A549 (cell line): ENCODE data around the gene PPP6R1. TPM values are rescaled to one million over a fixed set of nuclear protein-coding genes. Genes with fewer than 3 reads are reported as not detected.

Experiments used
- ATAC-seq, 2 experiments: fragments of 200-7000 bp in 1 of 2; fragments of >200 bp in 1 of 2; cut with Nextera tagmentation in 1 of 2; cut with Tn5 transposase in 1 of 2; 3 replicates each; pipeline versions ENCODE4 v1.8.0 to v1.9.1; 2018 to 2020; ENCODE audit warnings: mild to moderate bottlenecking in 1 of 2, moderate library complexity in 1 of 2
- CTCF ChIA-PET: fragments of 300-600 bp; sonication (Branson Sonifier 250); formaldehyde crosslinking; extraction: SDS; loops from one replicate; lab custom pipeline; 2021; ENCODE audit warnings: antibody characterized with exemption, inconsistent platforms; lab: Yijun Ruan, JAX
- POLR2A ChIA-PET: fragments of 350-600 bp; formaldehyde crosslinking; extraction: SDS; loops from one replicate; lab custom pipeline; 2021; ENCODE audit warnings: antibody characterized with exemption, inconsistent platforms; lab: Yijun Ruan, JAX
- DNase-seq, 2 experiments: peaks; one replicate each; pipeline versions ENCODE4 v3.0.0 to v3.0.0-alpha.2; 2011 to 2016; ENCODE audit warnings: low read depth in 1 of 2, low spot score in 1 of 2
- FAIRE-seq: peaks from 2 replicates; lab custom pipeline; 2011; peaks lifted over from hg19 to GRCh38; lab: Jason Lieb, UNC
- H3K27ac ChIP-seq, 2 experiments: fragments of >200 bp; sonication (Bioruptor Twin); formaldehyde crosslinking; 3 replicates each; pipeline ENCODE4 v1.5.1; 2016 to 2017
- H3K4me1 ChIP-seq: fragments of >200 bp; sonication (Bioruptor Twin); formaldehyde crosslinking; 3 replicates; pipeline ENCODE4 v1.6.1; 2016
- H3K4me2 ChIP-seq: fragments of >200 bp; sonication (Bioruptor Twin); formaldehyde crosslinking; 3 replicates; pipeline ENCODE4 v1.6.1; 2016
- H3K4me3 ChIP-seq: fragments of >200 bp; sonication (Bioruptor Twin); formaldehyde crosslinking; 3 replicates; pipeline ENCODE4 v1.5.1; 2016
- H3K9me3 ChIP-seq: fragments of >200 bp; sonication (Bioruptor Twin); formaldehyde crosslinking; 3 replicates; pipeline ENCODE4 v1.6.1; 2016
- BHLHE40 ChIP-seq: IDR thresholded peaks from 2 replicates; pipeline ENCODE4 v1.6.1; 2012; ENCODE audit warnings: low read depth, low read length, inconsistent platforms
- CBX2 ChIP-seq: fragments of 200-600 bp; sonication (generic); IDR thresholded peaks from 2 replicates; pipeline ENCODE4 v1.6.1; 2016; ENCODE audit warnings: low read depth, mild to moderate bottlenecking, borderline replicate concordance
- CBX8 ChIP-seq: fragments of 200-600 bp; sonication (generic); IDR thresholded peaks from 2 replicates; pipeline ENCODE4 v1.6.1; 2016
- CHD2 ChIP-seq: fragments of 150-350 bp; IDR thresholded peaks from 2 replicates; pipeline ENCODE4 v1.6.1; 2014; ENCODE audit warnings: low read length; ENCODE audit not compliant: partially characterized antibody
- EHMT2 ChIP-seq: fragments of 200-600 bp; sonication (generic); IDR thresholded peaks from 2 replicates; pipeline ENCODE4 v1.6.1; 2016; ENCODE audit warnings: antibody characterized with exemption, low read depth, mild to moderate bottlenecking, moderate library complexity
- GATA3 ChIP-seq: IDR thresholded peaks from 2 replicates; pipeline ENCODE4 v1.6.1; 2012; ENCODE audit warnings: borderline replicate concordance
- HES2 ChIP-seq: fragments of >200 bp; sonication (Bioruptor Twin); formaldehyde crosslinking; IDR thresholded peaks from 2 replicates; pipeline ENCODE4 v1.6.1; 2016
- JUN ChIP-seq, 2 experiments: fragments of >200 bp; sonication (Bioruptor Twin); formaldehyde crosslinking; IDR thresholded peaks; 2 replicates in 1 of 2; 3 replicates in 1 of 2; pipeline ENCODE4 v1.6.1; 2016 to 2017
- JUNB ChIP-seq: fragments of >200 bp; sonication (Bioruptor Twin); formaldehyde crosslinking; IDR thresholded peaks from 2 replicates; pipeline ENCODE4 v1.6.1; 2016
- KDM1A ChIP-seq: fragments of 200-600 bp; sonication (generic); IDR thresholded peaks from 2 replicates; pipeline ENCODE4 v1.6.1; 2016; ENCODE audit warnings: low read depth, mild to moderate bottlenecking
- MAFK ChIP-seq: fragments of 450-650 bp; IDR thresholded peaks from 2 replicates; pipeline ENCODE4 v1.6.1; 2014; ENCODE audit not compliant: partially characterized antibody
- RARB ChIP-seq: fragments of 250-450 bp; sonication (Bioruptor Pico); IDR thresholded peaks from 2 replicates; pipeline ENCODE4 v1.8.0; 2021; ENCODE audit warnings: mild to moderate bottlenecking, moderate library complexity
- RCOR1 ChIP-seq: fragments of 150-350 bp; IDR thresholded peaks from 2 replicates; pipeline ENCODE4 v1.6.1; 2014; ENCODE audit warnings: antibody characterized with exemption, low read length, low read depth
- SMC3 ChIP-seq: fragments of >200 bp; sonication (Bioruptor Twin); formaldehyde crosslinking; IDR thresholded peaks from 3 replicates; pipeline ENCODE4 v1.6.1; 2018; ENCODE audit warnings: inconsistent platforms
- TFCP2L1 ChIP-seq: fragments of 250-450 bp; sonication (Bioruptor Pico); IDR thresholded peaks from 2 replicates; pipeline ENCODE4 v1.5.0; 2021; ENCODE audit warnings: mild to moderate bottlenecking
- ZFP36 ChIP-seq: fragments of 450-650 bp; IDR thresholded peaks from 2 replicates; pipeline ENCODE4 v1.6.1; 2014; ENCODE audit warnings: borderline replicate concordance; ENCODE audit not compliant: partially characterized antibody
- WGBS: methylation state at CpG from one replicate; pipeline ENCODE4 v1.1.6; 2017; ENCODE audit errors: missing lambda C conversion rate; 5-methylcytosine and 5-hydroxymethylcytosine counted together
- polyA plus RNA-seq, 4 experiments: library from polyadenylated mRNA; depleted of rRNA in 3 of 4; stranded (reverse); fragments of >200 nt; fragmentation: RNase III in 1 of 4; extraction: RNeasy Plus Mini Kit Qiagen cat#74134 plus additional on column Dnase treatment in 1 of 4; gene quantifications; 2 replicates in 3 of 4; 3 replicates in 1 of 4; pipeline ENCODE4 v1.2.3, GENCODE V29; 2011 to 2017
- TF ChIP-seq, protein P1 (sequence below): fragments of 250-450 bp; sonication (Bioruptor Pico); IDR thresholded peaks from 2 replicates; pipeline ENCODE4 v1.5.0; 2021; ENCODE audit warnings: mild to moderate bottlenecking, moderate library complexity, borderline replicate concordance
- TF ChIP-seq, protein P2 (sequence below): IDR thresholded peaks from 2 replicates; pipeline ENCODE4 v1.6.1; 2012
- TF ChIP-seq, protein P3 (sequence below): IDR thresholded peaks from 2 replicates; pipeline ENCODE4 v1.6.1; 2012
- TF ChIP-seq, protein P4 (sequence below): fragments of 150-350 bp; IDR thresholded peaks from 2 replicates; pipeline ENCODE4 v1.6.1; 2014; ENCODE audit warnings: low read depth, mild to moderate bottlenecking, low read length
- TF ChIP-seq, protein P5 (sequence below): fragments of >200 bp; sonication (Bioruptor Twin); formaldehyde crosslinking; IDR thresholded peaks from 3 replicates; pipeline ENCODE4 v1.6.1; 2016
- TF ChIP-seq, protein P6 (sequence below): fragments of 200-600 bp; sonication (generic); IDR thresholded peaks from 2 replicates; pipeline ENCODE4 v1.6.1; 2016; ENCODE audit warnings: antibody characterized with exemption, mild to moderate bottlenecking, moderate library complexity

The PPP6R1 gene
- polyA plus RNA-seq, 2 of the 4 experiments (the other 2 are of a cell fraction) = 42.9 to 78.0 TPM

DNA sequence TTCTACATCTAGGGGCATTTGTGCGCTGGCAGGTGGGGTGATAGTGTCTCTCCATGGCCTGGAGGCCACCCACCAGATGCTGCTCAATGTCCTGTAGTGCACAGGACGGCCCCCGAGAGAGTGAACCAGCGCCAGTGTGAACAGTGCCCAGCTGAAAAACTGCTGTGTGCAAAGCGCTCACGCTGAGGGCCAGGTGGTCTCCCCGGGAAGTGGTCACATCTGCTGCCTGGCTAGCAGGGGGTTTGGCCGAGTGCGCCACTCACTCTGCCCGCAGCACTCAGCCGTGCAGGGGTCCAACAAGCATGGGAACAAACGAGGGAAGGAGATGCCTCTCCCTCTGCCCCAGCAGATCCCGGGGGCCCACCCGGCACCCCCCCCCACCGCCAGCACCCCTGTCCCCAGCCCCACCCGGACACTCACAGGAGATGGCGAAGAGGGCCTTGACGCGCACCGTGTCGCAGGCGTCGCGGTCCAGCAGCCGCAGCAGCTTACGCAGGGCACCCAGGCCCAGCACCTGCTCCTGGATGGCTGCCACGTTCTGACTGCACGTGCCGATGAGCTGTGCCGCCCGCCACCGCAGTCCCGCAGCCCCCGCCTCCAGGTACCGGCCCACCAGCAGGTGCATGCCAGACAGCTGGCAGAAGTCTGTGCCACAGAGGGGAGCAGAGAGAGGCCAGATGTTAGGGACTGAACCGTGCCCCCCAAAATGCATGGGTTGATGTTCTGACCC lies 15.3 kb upstream of the PPP6R1 start:
- ATAC-seq (no peak), FAIRE-seq (no peak), DNase-seq (no peak)
- Histone ChIP-seq H3K27ac (no peak overlapping the region), H3K9me3 (no peaks in the 10 kb centered on the region), H3K4me1 (peaks cover 8% of the 10 kb centered on the region; the same call in 1 of the 3 replicates), H3K4me2 (no peak overlapping the region), H3K4me3 (no peak overlapping the region)
- CTCF ChIA-PET = interaction anchor here (1.1 to 7.9 kb wide), 3 partner anchors 13 to 230 kb away, joined by 3 to 44 read pairs (median 3); partner anchors contain the start of genes PPP6R1 and TMEM238
- 94% methylated on average over 17 of the region's 36 CpGs for WGBS
- TF ChIP-seq, protein P1, sequence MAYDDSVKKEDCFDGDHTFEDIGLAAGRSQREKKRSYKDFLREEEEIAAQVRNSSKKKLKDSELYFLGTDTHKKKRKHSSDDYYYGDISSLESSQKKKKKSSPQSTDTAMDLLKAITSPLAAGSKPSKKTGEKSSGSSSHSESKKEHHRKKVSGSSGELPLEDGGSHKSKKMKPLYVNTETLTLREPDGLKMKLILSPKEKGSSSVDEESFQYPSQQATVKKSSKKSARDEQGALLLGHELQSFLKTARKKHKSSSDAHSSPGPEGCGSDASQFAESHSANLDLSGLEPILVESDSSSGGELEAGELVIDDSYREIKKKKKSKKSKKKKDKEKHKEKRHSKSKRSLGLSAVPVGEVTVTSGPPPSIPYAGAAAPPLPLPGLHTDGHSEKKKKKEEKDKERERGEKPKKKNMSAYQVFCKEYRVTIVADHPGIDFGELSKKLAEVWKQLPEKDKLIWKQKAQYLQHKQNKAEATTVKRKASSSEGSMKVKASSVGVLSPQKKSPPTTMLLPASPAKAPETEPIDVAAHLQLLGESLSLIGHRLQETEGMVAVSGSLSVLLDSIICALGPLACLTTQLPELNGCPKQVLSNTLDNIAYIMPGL (CRISPR knock-in tag) = no peak
- TF ChIP-seq GATA3 = no peak
- TF ChIP-seq TFCP2L1 (CRISPR knock-in tag) = no peak
- no peak for TF ChIP-seq JUNB
- TF ChIP-seq, protein P2, sequence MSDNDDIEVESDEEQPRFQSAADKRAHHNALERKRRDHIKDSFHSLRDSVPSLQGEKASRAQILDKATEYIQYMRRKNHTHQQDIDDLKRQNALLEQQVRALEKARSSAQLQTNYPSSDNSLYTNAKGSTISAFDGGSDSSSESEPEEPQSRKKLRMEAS = no peak
- TF ChIP-seq EHMT2 = no peak
- TF ChIP-seq CHD2 = no peak
- no peak for TF ChIP-seq RARB (CRISPR knock-in tag)
- no peak for TF ChIP-seq BHLHE40
- no peak for TF ChIP-seq JUN (IDR thresholded peaks at IDR 0.05)
- POLR2A ChIA-PET = no interaction called here

- FAIRE-seq = no peak
- Histone ChIP-seq H3K4me2 (no peak overlapping the region), H3K9me3 (peaks cover under 1% of the 10 kb centered on the region; the same call in 1 of the 3 replicates), H3K27ac (no peak overlapping the region), H3K4me1 (no peaks in the 10 kb centered on the region), H3K4me3 (no peak overlapping the region)
- no peak for DNase-seq
- peak in 1 of 2 experiments; percentile 12; a peak in 1 of 6 replicates for ATAC-seq
- CTCF ChIA-PET = interaction anchor here (1.2 to 7.9 kb wide), 3 partner anchors 11 to 131 kb away, joined by 3 to 44 read pairs (median 4); partner anchors contain the start of gene PPP6R1
- WGBS = 95% methylated on average over 18 of the region's 18 CpGs
- POLR2A ChIA-PET = no interaction called here
- TF ChIP-seq, protein P3, sequence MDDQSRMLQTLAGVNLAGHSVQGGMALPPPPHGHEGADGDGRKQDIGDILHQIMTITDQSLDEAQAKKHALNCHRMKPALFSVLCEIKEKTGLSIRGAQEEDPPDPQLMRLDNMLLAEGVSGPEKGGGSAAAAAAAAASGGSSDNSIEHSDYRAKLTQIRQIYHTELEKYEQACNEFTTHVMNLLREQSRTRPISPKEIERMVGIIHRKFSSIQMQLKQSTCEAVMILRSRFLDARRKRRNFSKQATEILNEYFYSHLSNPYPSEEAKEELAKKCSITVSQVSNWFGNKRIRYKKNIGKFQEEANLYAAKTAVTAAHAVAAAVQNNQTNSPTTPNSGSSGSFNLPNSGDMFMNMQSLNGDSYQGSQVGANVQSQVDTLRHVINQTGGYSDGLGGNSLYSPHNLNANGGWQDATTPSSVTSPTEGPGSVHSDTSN = no peak
- TF ChIP-seq TFCP2L1 (CRISPR knock-in tag) = no peak
- TF ChIP-seq HES2 = no peak
- TF ChIP-seq CBX2 = no peak
- TF ChIP-seq MAFK = no peak
- no peak for TF ChIP-seq KDM1A
- no peak for TF ChIP-seq ZFP36
- TF ChIP-seq, protein P4, sequence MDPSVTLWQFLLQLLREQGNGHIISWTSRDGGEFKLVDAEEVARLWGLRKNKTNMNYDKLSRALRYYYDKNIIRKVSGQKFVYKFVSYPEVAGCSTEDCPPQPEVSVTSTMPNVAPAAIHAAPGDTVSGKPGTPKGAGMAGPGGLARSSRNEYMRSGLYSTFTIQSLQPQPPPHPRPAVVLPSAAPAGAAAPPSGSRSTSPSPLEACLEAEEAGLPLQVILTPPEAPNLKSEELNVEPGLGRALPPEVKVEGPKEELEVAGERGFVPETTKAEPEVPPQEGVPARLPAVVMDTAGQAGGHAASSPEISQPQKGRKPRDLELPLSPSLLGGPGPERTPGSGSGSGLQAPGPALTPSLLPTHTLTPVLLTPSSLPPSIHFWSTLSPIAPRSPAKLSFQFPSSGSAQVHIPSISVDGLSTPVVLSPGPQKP = no peak
- TF ChIP-seq, protein P2 = no peak
- TF ChIP-seq CBX8 = no peak
- TF ChIP-seq, protein P5, sequence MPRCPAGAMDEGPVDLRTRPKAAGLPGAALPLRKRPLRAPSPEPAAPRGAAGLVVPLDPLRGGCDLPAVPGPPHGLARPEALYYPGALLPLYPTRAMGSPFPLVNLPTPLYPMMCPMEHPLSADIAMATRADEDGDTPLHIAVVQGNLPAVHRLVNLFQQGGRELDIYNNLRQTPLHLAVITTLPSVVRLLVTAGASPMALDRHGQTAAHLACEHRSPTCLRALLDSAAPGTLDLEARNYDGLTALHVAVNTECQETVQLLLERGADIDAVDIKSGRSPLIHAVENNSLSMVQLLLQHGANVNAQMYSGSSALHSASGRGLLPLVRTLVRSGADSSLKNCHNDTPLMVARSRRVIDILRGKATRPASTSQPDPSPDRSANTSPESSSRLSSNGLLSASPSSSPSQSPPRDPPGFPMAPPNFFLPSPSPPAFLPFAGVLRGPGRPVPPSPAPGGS = no peak
- TF ChIP-seq, protein P6, sequence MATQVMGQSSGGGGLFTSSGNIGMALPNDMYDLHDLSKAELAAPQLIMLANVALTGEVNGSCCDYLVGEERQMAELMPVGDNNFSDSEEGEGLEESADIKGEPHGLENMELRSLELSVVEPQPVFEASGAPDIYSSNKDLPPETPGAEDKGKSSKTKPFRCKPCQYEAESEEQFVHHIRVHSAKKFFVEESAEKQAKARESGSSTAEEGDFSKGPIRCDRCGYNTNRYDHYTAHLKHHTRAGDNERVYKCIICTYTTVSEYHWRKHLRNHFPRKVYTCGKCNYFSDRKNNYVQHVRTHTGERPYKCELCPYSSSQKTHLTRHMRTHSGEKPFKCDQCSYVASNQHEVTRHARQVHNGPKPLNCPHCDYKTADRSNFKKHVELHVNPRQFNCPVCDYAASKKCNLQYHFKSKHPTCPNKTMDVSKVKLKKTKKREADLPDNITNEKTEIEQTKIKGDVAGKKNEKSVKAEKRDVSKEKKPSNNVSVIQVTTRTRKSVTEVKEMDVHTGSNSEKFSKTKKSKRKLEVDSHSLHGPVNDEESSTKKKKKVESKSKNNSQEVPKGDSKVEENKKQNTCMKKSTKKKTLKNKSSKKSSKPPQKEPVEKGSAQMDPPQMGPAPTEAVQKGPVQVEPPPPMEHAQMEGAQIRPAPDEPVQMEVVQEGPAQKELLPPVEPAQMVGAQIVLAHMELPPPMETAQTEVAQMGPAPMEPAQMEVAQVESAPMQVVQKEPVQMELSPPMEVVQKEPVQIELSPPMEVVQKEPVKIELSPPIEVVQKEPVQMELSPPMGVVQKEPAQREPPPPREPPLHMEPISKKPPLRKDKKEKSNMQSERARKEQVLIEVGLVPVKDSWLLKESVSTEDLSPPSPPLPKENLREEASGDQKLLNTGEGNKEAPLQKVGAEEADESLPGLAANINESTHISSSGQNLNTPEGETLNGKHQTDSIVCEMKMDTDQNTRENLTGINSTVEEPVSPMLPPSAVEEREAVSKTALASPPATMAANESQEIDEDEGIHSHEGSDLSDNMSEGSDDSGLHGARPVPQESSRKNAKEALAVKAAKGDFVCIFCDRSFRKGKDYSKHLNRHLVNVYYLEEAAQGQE = no peak
- no peak for TF ChIP-seq SMC3
- no peak for TF ChIP-seq RCOR1
Measured at GRCh38 chr19:55272142-55272541, 13.3 kb upstream of the PPP6R1 start.
